Urinary bladder (tissue), 4 donors: ENCODE measurements around the gene FAM110D. TPM values are rescaled to one million over a fixed set of nuclear protein-coding genes. Genes with fewer than 3 reads are reported as not detected.

Source experiments
- DNase-seq: peaks from one replicate; pipeline ENCODE4 v3.0.0-alpha.2; 2015; ENCODE audit errors: extremely low spot score
- H3K27ac ChIP-seq: one replicate; pipeline ENCODE4 v1.5.1; 2013; ENCODE audit warnings: low read depth, mild to moderate bottlenecking, moderate library complexity
- H3K36me3 ChIP-seq: one replicate; pipeline ENCODE4 v1.6.1; 2013; ENCODE audit warnings: mild to moderate bottlenecking, moderate library complexity; ENCODE audit not compliant: insufficient read depth
- H3K4me1 ChIP-seq: one replicate; pipeline ENCODE4 v1.6.1; 2013; ENCODE audit warnings: mild to moderate bottlenecking, moderate library complexity; ENCODE audit not compliant: insufficient read depth
- H3K4me3 ChIP-seq: one replicate; pipeline ENCODE4 v1.5.1; 2013; ENCODE audit warnings: low read depth, low read length
- WGBS: extraction: QIAGEN DNeasy Blood & Tissue Kit; methylation state at CpG from one replicate; pipeline ENCODE4 v1.1.7; 2013; 5-methylcytosine and 5-hydroxymethylcytosine counted together
- polyA plus RNA-seq: library from polyadenylated mRNA; stranded (reverse); fragments of 200-250 nt; gene quantifications from one replicate; pipeline ENCODE4 v1.2.3, GENCODE V29; 2013
- total RNA-seq: library from RNA; depleted of rRNA; stranded (reverse); fragments of >200 nt; gene quantifications from one replicate; pipeline ENCODE4 v1.2.3, GENCODE V29; 2014
- donor health status: healthy with polysubstance abuse.
- donor health status: healthy.

FAM110D gene
- total and polyA plus RNA-seq, 2 donors: 1.6 to 7.4 TPM

DNA sequence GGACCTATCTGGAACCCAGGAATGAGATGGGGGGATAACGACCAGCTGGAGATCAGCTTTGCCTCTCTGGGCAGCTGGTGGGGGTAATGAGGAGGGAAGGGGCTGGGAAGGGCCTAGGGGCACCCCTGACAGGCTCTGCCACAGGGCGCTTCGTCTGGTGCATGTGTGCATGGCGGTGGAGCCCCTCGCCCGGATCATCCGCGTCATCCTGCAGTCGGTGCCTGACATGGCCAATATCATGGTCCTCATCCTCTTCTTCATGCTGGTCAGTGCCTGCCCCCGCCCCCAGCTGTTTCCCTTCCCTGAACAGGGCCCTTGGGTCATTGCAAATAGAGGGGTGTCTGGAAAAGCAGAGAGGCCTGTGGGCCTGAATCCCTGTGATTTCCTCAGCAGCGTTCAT, 38.9 kb downstream of the FAM110D start:
- Histone ChIP-seq H3K27ac (no peak overlapping the region), H3K36me3 (no peaks in the 10 kb centered on the region), H3K4me3 (no peak overlapping the region), H3K4me1 (no peaks in the 10 kb centered on the region)
- 85% methylated on average over 11 of the region's 11 CpGs for WGBS
- DNase-seq: no peak

DNA sequence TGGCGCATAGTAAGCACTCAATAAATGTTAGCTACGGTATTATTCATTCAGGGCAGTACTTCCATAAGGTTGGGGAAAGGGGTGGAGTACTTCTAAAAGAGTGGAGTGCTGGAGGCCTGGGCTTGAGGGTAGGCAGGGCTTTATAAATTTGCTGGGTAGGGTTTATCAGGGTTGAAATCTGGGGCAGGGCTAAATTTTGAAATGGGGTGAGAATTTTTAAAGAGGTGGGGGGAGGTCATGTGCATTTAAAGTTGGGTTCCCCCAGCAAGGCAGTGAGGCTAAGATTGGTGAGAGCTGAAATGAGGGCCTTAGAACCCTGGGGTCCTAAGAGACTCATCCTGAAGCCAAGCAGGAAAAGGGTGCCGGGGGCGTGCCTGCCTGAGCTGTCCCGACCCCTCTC, 41.5 kb downstream of the FAM110D start:
- Histone ChIP-seq H3K4me1 (no peaks in the 10 kb centered on the region), H3K4me3 (no peak overlapping the region), H3K36me3 (no peaks in the 10 kb centered on the region), H3K27ac (no peak overlapping the region)
- DNase-seq: no peak
- 79% methylated on average over 5 of the region's 5 CpGs for WGBS

DNA sequence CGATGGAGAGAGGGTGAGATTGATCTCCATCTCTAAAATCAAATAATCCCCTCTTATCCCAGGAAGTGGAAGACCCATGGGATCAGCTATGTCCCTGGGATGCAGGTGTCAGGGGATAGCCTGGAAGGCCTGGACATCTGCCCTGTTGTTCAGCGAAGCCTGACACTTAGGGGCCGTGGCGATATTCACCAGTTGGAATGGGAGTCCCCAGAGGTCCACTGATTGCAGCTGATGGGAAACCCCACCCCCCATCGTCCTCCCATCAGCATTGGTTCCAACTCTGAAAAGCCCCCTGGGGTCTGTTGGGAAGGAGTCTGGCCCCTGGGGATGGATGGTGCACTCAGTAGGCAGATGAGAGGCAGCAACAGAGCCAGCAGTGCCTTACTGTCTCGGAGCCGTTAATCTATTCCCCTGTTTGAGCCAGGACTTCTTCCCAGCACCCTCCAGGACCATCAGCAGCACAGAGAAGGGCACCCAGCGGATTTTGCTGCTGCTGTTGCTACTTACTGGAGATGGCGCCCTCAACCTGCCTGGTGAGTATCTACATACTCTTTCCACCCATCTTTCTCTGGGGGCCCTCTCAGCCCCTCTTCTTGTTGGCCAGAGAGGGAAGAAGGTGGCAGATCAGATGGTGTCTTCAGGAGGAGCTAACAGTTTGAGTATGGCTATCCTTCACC, 44.9 kb downstream of the FAM110D start:
- H3K4me3 ChIP-seq: no peak overlapping the region
- no peak overlapping the region for H3K27ac ChIP-seq
- 66% methylated on average over 9 of the region's 9 CpGs for WGBS
- DNase-seq: no peak
- H3K4me1 ChIP-seq: no peaks in the 10 kb centered on the region
- H3K36me3 ChIP-seq: no peaks in the 10 kb centered on the region

DNA sequence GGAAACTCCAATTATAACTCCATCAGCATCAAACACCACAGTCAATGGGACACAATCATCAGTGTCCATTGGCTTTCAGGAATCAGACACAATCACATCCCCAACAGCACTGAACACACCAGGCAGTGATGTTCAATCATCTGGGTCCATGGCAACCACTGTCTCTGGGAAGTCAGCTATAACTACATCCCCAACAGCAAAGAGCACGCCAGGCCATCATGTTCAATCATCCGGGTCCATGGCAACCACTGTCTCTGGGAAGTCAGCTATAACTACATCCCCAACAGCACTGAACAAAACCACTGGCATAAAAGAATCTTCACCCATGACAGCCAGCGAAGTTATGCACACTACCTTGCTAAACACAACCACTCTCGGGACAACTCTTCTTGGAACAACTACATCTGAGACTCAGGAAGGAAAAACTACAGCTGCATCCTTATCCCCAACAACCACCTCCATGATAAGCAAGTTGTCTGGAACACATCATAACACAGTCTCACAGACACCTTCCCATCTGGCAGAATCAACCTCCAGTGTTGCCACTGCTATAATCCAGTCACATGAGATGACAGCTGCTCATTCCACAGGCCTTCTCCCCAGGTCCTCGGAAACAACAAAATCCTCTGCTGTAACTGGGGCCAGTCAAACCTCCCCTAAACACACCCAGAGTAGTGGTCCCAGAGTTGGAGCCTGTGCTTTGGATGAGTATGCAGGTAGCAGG, 51.4 kb downstream of the FAM110D start:
- WGBS: 61% methylated on average over 5 of the region's 5 CpGs
- Histone ChIP-seq H3K4me1 (no peaks in the 10 kb centered on the region), H3K36me3 (no peaks in the 10 kb centered on the region), H3K27ac (no peak overlapping the region), H3K4me3 (no peak overlapping the region)
- DNase-seq: no peak

DNA sequence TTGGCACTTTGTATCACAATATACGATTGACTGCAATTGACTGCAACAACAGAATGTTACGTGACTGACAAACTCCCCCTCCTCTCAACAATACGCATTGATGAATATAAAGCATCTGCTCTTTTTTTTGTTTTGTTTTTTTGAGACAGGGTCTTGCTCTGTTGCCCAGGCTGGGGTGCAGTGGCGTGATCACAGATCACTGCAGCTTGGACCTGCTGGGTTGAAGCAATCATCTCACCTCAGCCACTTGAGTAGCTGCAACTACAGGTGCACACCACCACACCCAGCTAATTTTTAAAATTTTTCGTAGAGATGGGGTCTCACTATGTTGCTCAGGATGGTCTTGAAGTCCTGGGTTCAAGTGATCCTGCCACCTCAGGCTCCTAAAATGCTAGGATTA, 53.8 kb downstream of the FAM110D start:
- Histone ChIP-seq H3K27ac (no peak overlapping the region), H3K4me1 (no peaks in the 10 kb centered on the region), H3K4me3 (no peak overlapping the region), H3K36me3 (no peaks in the 10 kb centered on the region)
- 88% methylated on average over 5 of the region's 5 CpGs for WGBS
- no peak for DNase-seq

DNA sequence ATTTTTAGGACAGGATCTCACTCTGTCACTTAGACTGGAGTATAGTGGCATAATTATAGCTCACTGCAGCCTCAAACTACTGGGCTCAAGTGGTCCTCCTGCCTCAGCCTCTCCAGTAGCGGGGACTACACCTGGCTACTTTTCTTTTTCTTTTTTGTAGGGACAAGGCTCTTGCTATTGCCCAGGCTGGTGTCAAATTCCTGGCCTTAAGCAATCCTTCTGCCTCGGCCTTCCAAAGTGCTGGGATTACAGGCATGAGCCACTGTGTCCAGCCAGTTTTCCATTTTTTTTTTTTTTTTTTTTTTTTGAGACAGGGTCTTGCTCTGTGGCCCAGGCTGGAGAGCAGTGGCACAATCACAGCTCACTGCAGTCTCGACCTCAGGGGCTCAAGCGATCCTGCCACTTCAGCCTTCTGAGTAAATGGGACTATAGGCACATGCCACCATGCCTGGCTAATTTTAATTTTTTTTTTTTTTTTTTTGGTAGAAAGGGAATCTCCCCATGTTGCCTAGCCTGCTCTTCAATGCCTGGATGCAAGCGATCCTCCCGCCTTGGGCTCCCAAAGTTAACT, 54.5 kb downstream of the FAM110D start:
- H3K36me3 ChIP-seq: no peaks in the 10 kb centered on the region
- H3K27ac ChIP-seq: no peak overlapping the region
- WGBS: 79% methylated on average over 6 of the region's 6 CpGs
- H3K4me3 ChIP-seq: no peak overlapping the region
- no peaks in the 10 kb centered on the region for H3K4me1 ChIP-seq
- DNase-seq: no peak

Other genes with a start within 250 kb of the FAM110D start
- 10.0 TPM for gene PAFAH2, start 161.0 kb upstream of the FAM110D start, total RNA-seq
- gene PAFAH2, start 161.0 kb upstream of the FAM110D start, polyA plus RNA-seq: 7.4 TPM
- gene EXTL1, start 137.3 kb upstream of the FAM110D start, total RNA-seq: 2.3 TPM
- 0.58 TPM for gene EXTL1, start 137.3 kb upstream of the FAM110D start, polyA plus RNA-seq
- 1.7 TPM for gene SLC30A2, start 113.0 kb upstream of the FAM110D start, total RNA-seq
- gene SLC30A2, start 113.0 kb upstream of the FAM110D start, polyA plus RNA-seq: 0.24 TPM
- gene TRIM63, start 91.4 kb upstream of the FAM110D start, total RNA-seq: 1.8 TPM
- gene TRIM63, start 91.4 kb upstream of the FAM110D start, polyA plus RNA-seq: 10.2 TPM
- gene PDIK1L, start 47.3 kb upstream of the FAM110D start, total RNA-seq: 18.6 TPM
- 4.4 TPM for gene PDIK1L, start 47.3 kb upstream of the FAM110D start, polyA plus RNA-seq
- not detected for gene C1orf232, start 9.9 kb downstream of the FAM110D start, total RNA-seq
- not detected for gene C1orf232, start 9.9 kb downstream of the FAM110D start, polyA plus RNA-seq
- 6.8 TPM for gene ZNF593, start 10.8 kb downstream of the FAM110D start, total RNA-seq
- gene ZNF593, start 10.8 kb downstream of the FAM110D start, polyA plus RNA-seq: 60.4 TPM
- not detected for gene ZNF593OS, start 12.8 kb downstream of the FAM110D start, total RNA-seq
- gene ZNF593OS, start 12.8 kb downstream of the FAM110D start, polyA plus RNA-seq: 0.18 TPM
- 5.3 TPM for gene CNKSR1, start 18.4 kb downstream of the FAM110D start, total RNA-seq
- 4.2 TPM for gene CNKSR1, start 18.4 kb downstream of the FAM110D start, polyA plus RNA-seq
- not detected for gene CATSPER4, start 31.5 kb downstream of the FAM110D start, total RNA-seq
- not detected for gene CATSPER4, start 31.5 kb downstream of the FAM110D start, polyA plus RNA-seq
- 13.5 TPM for gene CEP85, start 75.1 kb downstream of the FAM110D start, total RNA-seq
- 4.3 TPM for gene CEP85, start 75.1 kb downstream of the FAM110D start, polyA plus RNA-seq
- 12.3 TPM for gene SH3BGRL3, start 121.0 kb downstream of the FAM110D start, total RNA-seq
- 123 TPM for gene SH3BGRL3, start 121.0 kb downstream of the FAM110D start, polyA plus RNA-seq
- 3.5 TPM for gene UBXN11, start 147.6 kb downstream of the FAM110D start, total RNA-seq
- 12.2 TPM for gene UBXN11, start 147.6 kb downstream of the FAM110D start, polyA plus RNA-seq
- gene CD52, start 158.9 kb downstream of the FAM110D start, total RNA-seq: 3.3 TPM
- gene CD52, start 158.9 kb downstream of the FAM110D start, polyA plus RNA-seq: 17.0 TPM
- gene CRYBG2, start 195.1 kb downstream of the FAM110D start, total RNA-seq: 1.5 TPM
- 3.3 TPM for gene CRYBG2, start 195.1 kb downstream of the FAM110D start, polyA plus RNA-seq
- gene ZNF683, start 213.7 kb downstream of the FAM110D start, total RNA-seq: not detected
- 0.19 TPM for gene ZNF683, start 213.7 kb downstream of the FAM110D start, polyA plus RNA-seq